HG02678 (cell line): ENCODE measurements around the gene SEZ6L.
A peak's percentile ranks its signal among the peaks of the same experiment; 100 is the strongest.

Experiments used
- ATAC-seq: cut with Tn5 transposase; IDR thresholded peaks from one replicate; pipeline ENCODE4 v1.9.1; 2021; ENCODE audit warnings: mild to moderate bottlenecking, moderate library complexity; ENCODE audit not compliant: unreplicated experiment

SEZ6L gene

GRCh38 chr22:26327306-26327705 lies 158.0 kb downstream of the SEZ6L start:
- ATAC-seq: no peak

GRCh38 chr22:26328221-26328620 lies 159.0 kb downstream of the SEZ6L start:
- no peak for ATAC-seq

- ATAC-seq: no peak
Measured at GRCh38 chr22:26330971-26331625, 161.8 kb downstream of the SEZ6L start.

- ATAC-seq: no peak
Measured at GRCh38 chr22:26333088-26333800, 164.0 kb downstream of the SEZ6L start.

- ATAC-seq: no peak
Measured at GRCh38 chr22:26334232-26334631, 165.0 kb downstream of the SEZ6L start.

GRCh38 chr22:26336773-26337172 lies 167.5 kb downstream of the SEZ6L start:
- ATAC-seq: no peak

GRCh38 chr22:26339755-26340154 lies 170.5 kb downstream of the SEZ6L start:
- no peak for ATAC-seq

GRCh38 chr22:26342745-26343410 lies 173.6 kb downstream of the SEZ6L start:
- no peak for ATAC-seq

- no peak for ATAC-seq
Measured at GRCh38 chr22:26345496-26345895, 176.2 kb downstream of the SEZ6L start.

GRCh38 chr22:26348810-26349526 lies 179.7 kb downstream of the SEZ6L start:
- no peak for ATAC-seq

GRCh38 chr22:26354707-26355106 lies 185.4 kb downstream of the SEZ6L start:
- no peak for ATAC-seq

GRCh38 chr22:26357281-26357680 lies 188.0 kb downstream of the SEZ6L start:
- ATAC-seq: no peak

- no peak for ATAC-seq
Measured at GRCh38 chr22:26357813-26358212, 188.6 kb downstream of the SEZ6L start.

GRCh38 chr22:26359156-26359555 lies 189.9 kb downstream of the SEZ6L start:
- ATAC-seq: no peak

- no peak for ATAC-seq
Measured at GRCh38 chr22:26360169-26360885, 191.1 kb downstream of the SEZ6L start.

- ATAC-seq: no peak
Measured at GRCh38 chr22:26362471-26362870, 193.2 kb downstream of the SEZ6L start.

GRCh38 chr22:26364066-26365015 lies 195.1 kb downstream of the SEZ6L start:
- peak; percentile 71 for ATAC-seq

GRCh38 chr22:26367402-26368245 lies 198.4 kb downstream of the SEZ6L start:
- ATAC-seq: no peak

GRCh38 chr22:26372890-26373289 lies 203.6 kb downstream of the SEZ6L start:
- no peak for ATAC-seq
